NOMO-1 treated with dmso at 0.1 percent for 144 hours (cell line): ENCODE data around the gene FAM200C.
"Not testable (repeated sequence)": the region's sequence is repeated elsewhere in the genome, so short reads cannot be mapped to it uniquely, and the experiment has no call there.

Experiments used
- DNase-seq: peaks from one replicate; lab custom pipeline; 2025; ENCODE audit not compliant: unreplicated experiment; lab: John Stamatoyannopoulos, UW

FAM200C gene

DNA sequence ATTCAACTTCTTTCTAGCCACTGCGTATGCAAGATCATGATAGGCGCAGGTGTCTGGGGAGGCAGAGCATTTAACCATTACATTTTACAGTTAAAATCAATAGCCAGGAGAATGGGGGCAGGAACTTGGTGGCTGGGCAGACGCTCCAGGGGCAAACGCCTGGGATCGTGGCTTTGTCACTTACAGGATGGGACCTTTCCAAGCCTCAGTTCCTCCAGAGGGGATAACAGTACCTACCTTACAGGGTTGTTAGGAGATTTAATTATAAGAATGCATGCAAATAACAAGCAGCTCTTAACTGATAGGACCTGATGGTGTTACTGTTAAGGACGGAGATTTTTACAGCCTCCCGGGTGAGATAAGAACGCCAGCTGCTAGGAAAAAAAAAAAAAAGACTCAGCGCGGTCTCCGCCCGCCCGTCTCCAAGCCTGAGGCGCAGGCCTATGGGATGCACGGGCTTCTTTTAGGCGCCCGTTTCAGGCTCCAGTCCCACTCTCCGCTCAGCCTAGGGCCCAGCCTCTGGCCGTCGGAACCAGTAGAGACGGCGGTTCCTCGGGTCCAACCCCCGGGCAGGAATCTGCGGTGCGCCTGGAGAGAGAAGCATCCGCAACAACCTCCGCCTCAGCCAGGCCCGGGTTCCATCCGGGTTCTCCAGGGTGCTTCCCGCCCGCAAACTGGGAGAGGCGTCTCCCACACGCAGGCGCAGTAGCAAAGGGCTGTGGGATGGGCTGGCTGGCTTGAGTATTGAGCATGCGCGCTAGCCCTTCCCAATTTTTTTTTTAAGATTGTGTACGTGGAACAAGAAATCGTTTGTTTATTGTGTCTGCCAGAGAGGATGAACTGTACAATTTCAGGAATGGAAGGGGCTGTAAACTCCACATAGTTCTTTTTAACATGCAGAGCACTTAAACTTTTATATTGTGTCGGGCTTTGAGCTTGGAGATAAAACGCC lies at the start of gene FAM200C:
FAM200C (minus strand) TSS at position 653 of the 952 bp plus-strand sequence. CDS start 4,564 bp downstream, outside the sequence.
- peak; percentile 86 for DNase-seq

DNA sequence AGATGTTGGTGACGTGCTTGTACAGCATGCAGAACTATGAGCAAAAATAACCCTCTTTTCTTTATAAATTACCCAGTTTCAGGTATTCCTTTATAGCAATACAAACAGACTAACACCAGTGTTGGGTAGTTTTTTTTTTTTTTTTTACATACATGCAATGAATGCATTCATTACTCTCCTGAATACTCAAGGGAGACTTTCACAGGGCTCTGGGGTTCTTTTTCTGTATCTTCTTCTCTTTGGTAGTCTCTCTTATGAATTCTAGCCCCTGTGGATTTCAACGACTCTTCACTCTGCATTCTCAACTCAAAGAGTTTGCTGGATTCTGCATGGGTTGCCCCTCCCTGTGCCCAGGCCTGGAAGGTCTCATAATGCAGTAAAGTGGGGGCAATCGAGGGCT lies 49.6 kb upstream of the FAM200C start:
- no peak for DNase-seq

DNA sequence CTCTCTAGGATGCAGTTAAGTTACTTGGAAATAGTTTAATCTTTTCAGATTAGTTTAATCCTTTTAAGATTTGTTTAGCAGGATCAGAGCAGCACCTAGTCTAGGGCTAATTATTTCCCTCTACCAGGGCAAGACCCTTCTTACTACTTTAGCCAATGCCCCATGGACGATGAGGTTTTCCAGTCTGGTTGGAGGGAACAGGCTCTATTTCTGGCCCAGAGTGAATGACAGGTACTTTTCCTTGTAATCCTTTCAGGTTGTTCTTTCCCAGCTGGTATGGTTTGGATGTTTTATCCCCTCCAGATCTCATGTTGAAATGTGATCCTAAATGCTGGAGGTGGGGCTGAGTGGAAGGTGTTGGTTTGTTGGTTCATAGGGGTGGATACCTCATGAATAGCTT lies 49.0 kb upstream of the FAM200C start:
- DNase-seq: no peak

DNA sequence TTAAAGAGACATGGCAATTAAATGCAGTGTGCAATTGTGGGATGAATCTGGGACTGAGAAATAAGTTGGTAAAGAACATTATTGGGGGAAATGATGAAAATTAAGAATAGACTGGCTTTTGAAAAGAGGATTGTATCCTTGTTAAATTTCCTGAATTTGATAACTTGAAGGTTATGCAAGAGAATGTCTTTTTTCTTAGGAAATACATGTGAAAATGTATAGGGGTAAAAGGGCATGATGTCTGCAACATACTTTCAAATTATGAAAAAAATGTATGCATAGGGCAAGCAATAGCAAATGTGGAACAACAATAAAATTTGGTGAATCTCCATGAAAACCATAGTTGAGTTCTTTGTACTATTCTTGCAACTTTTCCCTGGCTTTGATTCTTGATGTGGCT lies 45.9 kb upstream of the FAM200C start:
- DNase-seq: no peak

DNA sequence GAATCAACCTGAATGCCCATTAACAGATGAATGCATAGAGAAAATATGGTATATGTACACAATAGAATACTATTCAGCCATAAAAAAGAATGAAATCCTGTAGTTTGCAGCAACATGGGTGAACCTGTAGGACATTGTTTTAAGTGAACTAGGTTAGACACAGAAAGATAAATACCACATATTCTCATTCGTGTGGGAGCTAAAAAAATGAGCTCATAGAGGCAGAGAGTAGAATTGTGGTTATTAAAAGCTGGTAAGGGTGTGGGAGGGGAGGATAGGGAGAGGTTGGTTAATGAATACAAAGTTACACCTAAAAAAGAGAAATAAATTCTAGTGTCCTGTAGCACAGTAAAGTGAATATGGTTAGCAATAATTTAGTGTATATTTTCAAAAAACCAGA lies 45.3 kb upstream of the FAM200C start:
- DNase-seq: no peak

DNA sequence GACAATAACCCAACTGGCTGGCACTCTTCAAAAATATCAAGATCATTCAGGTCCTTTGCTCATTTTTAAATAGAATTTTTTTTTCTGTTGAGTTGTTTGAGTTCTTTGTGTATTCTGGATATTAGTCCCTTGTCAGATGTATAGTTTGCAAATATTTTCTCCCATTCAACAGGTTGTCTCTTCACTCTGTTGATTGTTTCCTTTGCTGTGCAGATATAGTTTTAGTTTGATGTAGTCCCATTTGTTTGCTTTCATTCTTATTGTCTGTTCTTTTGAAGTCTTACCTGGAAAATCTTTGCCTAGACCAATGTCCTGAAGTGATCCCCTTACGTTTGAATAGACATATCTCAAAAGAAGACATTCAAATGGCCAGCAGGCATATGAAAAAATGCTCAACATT lies 44.6 kb upstream of the FAM200C start:
- no peak for DNase-seq

DNA sequence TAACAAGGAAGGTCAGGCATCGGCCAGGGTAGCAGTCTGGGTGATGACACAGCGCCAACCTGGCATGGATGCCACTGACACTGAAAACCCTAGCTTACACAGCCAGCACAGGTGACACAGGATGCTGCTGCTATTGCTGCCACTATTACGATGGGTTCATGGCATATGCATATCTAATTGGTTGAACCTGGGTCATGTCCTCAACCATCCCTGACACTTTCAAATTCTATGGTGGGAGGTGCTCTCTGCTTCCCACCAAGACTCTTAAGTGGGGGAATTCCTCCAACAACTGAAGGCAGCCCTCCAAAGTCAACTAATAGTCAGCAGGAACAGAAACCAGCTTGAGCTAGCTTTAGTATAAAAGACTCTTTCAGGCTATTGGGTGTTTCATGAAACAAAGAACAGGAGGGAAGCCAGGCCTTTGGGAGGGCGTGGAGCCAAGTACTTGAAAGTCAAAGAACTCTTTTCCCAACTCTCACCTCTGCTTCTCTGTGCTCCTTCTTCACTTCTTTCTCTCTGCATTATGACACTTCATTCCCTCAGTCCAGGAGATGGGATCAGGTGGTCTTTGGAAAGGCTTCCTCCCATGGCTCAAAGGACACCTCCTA lies 43.1 kb upstream of the FAM200C start:
- no peak for DNase-seq

DNA sequence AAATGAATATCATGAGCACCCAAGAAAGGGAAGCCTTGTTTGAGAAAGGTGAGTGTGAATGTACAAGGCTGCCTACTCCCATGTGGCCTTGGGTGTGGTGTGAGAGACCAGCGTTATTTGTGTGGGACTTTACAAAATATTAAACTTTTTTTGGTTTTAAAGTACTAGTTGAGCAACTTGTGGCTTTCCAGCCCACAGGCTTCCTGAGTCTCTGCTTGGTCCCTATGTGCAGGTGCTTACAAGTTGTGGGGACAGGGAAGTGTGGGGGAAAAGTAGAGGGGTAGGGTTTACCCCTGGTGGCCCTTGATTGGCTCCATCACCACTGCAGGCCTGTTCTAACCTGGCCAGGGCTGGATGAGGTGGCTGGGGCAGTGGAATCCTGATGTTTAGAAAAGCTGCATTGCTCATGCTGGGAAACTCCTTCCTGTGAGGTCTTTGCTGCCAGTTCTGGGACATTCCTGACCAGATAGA lies 41.5 kb upstream of the FAM200C start:
- DNase-seq: no peak

DNA sequence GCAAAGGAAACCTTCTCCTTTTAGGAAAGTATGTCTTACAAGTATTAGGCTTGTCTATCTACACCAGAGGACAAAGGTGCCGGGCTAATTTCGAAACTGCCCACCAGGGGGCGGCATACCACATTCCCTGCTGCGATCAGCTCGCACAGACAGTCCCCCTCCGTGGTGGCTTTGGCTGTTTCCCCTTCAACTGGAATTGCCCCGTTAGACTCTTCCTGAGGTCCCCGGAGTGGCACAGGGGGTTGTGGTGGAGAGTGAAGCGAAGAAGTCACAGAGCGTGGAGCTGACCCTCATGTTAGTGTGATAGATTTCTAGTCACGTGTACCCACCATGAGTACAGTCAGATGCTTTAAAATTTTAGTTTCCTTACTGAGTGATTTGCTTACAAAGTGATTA lies 39.3 kb upstream of the FAM200C start:
- peak; percentile 56 for DNase-seq

DNA sequence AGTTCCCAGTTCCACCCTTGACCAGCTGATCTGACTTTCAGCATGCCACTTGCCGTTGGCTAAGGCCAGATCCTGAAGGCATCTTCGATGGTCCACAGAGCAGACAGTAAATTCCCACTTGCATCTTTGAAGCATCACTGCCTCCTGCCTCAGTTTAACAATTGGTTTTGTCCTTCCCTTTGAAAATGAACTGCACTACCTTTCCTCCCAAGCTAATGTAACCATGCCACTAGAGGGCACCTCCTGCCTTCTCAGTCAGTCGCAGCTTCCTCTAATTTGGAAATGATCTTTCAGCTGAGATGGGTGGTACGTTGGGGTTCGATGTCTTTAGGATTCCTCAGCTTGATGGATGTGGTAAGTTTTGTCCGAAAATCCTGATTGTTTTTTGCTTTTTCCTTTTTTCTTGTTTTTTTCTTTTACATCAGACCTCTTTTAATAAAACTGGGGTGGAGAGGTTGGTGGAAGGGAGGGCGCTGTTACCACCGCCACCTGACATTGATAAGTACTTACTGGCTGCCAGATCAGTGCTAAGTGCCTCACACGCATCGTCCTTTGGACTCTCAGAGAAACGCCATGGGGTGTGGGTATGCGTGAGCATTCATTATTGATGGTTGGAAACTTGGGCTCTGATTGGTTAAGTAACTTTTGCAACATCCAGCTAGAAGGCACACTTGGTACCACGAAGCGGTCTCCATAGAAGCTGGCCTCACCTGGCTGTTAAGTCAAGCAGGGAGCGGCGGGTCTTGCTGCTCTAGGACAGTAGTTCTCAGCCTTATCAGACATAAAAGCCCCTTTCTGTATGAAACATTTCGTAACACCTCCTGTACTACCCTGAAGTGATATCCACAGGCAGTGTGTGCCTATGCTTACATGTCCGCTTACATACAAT lies 38.7 kb upstream of the FAM200C start:
- DNase-seq: peak; percentile 43

DNA sequence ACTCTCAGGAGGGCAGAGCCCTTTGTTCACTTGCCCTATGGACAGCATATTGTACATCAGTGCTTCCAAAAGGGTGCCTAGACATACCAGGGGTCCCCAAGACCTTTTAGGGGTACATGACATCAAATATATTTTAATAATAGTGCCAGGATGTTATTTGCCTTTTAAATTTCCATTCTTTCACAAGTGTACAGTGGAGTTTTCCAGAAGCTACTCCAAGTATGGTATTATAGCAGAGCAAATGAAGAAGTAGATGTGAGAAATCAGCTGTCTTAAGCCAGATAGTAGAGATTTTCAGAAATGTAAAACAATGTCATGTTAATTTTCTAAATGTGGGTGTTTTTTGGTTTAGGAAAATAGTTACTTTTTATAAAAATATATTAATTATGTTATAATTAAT lies 37.4 kb upstream of the FAM200C start:
- DNase-seq: no peak

DNA sequence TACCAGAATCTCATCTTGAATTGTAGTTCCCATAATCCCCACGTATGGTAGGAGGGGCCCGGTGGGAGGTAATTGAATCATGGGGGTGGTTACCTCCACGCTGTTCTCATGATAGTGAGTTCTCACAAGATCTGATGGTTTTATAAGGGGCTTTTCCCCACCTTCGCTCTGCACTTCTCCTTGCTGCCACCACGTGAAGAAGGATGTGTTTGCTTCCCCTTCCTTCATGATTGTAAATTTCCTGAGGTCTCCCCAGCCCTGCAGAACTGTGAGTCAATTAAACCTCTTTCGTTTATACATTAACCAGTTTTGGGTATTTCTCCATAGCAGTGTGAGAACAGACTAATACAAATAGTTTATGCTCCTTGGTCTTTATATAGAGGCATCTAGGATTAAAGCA lies 36.8 kb upstream of the FAM200C start:
- DNase-seq: not testable (repeated sequence)

DNA sequence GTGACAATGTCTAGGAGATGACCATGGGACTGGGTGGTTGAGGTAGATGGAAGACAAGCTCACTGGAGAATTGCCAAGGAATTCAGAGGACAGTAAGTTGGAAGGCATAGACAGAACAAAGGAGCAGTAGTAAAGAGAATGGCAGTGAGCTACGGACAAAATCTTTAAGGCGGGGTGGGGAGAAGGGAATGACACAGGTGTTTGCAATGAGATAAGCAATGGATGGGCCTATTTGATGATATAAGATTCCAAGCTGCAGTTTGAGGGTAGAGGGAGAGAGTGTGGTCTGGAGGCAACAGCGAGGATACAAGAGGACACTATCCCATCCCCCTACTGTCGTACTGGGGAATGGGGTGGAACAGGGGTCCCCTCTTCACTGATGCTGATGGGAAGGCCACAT lies 36.2 kb upstream of the FAM200C start:
- DNase-seq: no peak

DNA sequence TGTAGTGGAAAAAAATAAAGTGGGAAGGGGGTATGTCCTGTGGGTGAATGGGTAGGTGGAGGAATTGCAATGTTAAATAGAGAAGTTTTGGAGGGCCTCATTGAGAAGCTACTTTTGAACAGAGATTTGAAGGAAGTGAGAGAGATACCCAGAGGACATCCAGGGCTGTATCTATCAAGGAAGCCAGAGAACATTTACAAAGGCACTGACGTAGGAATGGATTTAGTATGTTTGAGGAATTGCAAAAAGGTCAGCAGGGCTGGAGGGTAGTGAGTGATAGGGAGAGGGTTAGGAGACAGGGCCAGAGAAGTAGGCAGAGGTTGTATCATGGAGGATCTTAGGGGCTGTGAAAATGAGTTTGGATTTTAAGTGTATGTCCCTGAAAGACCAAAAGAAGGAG lies 35.7 kb upstream of the FAM200C start:
- no peak for DNase-seq

DNA sequence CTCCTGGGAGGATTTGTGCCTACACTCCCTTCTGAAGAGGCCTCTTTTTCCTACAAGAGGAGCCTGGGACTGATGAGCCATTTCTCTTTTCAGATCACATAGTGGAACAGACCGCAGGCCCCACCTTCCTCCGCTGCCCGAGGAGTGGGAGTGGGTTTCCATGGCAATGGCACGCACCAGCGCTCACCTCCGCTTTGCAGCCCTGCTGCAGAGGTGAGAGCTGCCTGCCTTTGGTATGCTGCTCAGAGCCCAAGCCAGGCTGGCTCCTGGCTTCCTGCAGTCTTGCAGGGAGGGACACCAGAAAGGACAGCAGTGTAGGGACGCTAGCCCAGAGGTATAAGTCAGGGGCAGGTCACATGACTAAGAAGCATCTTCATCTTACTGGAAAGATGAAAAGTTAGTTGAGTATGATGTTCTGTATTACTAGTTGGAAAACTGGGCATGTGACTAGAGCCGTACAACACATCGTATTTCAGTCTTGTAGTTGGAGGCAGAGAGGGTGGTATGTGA lies 34.2 kb upstream of the FAM200C start:
- no peak for DNase-seq

DNA sequence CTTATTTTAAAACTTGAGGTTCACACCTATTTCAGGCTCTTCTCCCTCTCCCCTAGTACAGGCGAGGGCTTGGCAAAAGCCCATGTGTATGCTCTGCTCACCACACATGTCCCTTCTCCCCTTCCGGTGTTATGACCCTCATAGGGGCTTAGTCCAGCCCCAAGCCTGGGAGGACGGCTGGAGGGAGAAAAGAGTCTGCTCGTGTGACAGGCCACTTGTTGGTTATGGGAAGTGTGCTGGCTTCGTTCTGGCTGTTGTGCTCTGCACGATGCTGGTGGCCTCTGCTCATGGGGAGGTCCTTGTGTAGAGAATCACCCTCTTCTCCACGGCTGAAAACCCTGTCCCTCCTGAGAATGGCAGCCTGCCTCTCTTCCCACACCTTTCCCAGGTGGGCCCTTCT lies 32.9 kb upstream of the FAM200C start:
- no peak for DNase-seq

DNA sequence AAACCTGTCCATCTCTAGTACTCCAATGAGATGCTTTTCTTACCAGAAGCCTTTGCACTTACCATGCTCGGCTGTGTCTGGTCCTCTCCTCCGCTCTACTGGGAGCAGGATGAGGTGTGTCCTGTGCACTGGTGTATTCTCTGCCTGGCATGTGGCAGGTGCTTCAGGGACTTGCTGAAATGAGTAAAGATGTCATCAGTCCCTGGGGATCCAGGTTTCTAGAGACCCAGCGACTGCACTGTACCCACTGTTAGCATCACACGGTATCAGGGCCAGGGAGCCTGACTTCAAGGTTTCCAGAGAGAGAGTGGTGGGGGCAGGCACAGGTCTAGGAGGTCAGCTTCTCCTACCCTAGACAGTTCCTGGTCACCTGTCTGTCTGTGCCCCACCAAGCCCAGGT lies 32.3 kb upstream of the FAM200C start:
- no peak for DNase-seq

DNA sequence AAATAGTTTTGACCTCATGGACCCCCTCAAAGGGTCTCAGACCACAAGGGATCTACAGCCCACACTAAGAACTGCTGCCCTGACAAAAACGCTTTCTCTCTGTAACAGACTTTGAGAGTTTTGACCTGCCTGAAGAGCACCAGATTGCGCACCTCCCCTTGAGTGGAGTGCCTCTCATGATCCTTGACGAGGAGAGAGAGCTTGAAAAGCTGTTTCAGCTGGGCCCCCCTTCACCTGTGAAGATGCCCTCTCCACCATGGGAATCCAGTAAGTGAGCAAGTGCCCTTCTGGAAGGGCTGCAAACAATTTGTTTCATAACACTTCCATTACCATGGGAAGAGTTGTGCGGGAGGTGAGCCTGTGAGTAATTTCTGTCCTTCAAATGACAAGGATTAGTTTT lies 27.8 kb upstream of the FAM200C start:
- no peak for DNase-seq

DNA sequence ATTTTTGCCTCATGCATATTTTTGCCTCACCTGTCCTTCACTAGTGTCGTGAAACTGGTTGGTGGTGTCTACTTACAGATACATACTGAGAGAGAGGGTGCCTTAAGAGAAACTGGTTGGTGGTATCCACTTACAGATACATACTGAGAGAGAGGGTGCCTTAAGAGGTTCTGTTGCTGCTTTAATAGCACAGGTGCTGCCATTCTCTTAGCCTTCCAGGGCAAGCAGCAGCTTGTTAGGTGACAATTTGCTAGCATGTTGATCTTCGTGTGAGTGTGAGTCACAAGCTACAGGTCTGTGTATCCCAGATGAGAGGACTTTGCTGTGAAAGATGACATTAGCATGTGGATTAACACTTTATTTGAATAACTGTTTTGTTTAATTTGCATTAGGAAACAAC lies 23.2 kb upstream of the FAM200C start:
- DNase-seq: no peak

DNA sequence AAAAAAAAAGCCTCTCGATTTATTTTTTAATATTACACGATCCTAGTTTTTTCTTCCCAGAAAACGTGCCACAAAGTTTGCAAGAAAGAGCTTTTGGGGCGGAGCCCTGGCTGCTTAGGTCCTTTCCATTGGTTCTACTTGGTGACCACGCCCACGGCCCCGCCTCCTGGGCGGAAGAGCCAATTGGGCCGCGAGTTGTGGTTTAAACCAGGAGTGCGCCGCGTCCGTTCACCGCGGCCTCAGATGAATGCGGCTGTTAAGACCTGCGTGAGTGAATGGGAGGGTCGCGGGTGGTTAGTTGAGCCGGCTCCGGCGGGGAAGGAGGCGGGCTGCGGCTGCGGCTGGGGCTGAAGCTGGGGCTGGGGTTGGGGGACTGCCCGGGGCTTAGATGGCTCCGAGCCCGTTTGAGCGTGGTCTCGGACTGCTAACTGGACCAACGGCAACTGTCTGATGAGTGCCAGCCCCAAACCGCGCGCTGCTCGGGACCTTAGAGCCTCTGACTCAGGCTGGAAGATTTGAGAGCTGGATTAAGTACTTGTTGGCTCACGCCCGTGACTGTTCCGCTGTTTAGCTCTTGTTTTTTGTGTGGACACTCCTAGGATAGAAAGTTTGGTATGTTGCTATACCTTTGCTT lies 21.9 kb upstream of the FAM200C start, which contains the start of gene PTTG1:
PTTG1 (plus strand) TSS at position 231 of the 634 bp plus-strand sequence. CDS start 458 bp downstream, outside the sequence.
- DNase-seq: peak; percentile 88

DNA sequence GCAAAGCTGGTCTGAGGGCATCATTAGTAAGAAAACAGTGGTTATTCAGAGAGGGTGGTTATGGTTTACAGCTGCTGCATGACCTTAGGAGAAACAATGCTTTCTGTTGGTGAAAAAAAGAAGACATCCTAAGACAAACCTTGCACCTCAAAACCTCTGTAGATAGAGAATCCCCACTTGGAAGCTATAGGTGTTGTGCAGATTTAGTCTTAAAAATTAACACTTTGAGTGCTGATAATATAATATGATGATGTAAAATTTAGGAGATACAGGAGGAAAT lies 20.4 kb upstream of the FAM200C start:
- no peak for DNase-seq
